GM12865 (cell line): Measurements from ENCODE around the gene IFRD1.

Experiments
- DNase-seq: peaks from one replicate; pipeline ENCODE4 v3.0.0; 2010; ENCODE audit warnings: low read depth
- H3K4me3 ChIP-seq: 2 replicates; pipeline ENCODE4 v1.5.1; 2011; ENCODE audit warnings: mild to moderate bottlenecking, low read depth, low read length, control low read depth
- CTCF ChIP-seq: IDR thresholded peaks from 2 replicates; pipeline ENCODE4 v1.5.1; 2011; ENCODE audit warnings: low read length, control low read depth, low read depth, inconsistent platforms; ENCODE audit not compliant: insufficient read depth; ENCODE audit errors: missing control alignments

The IFRD1 gene

GRCh38 chr7:112485766-112486165, 35.5 kb downstream of the IFRD1 start:
- TF ChIP-seq CTCF, result no peak
- no peak overlapping the region for H3K4me3 ChIP-seq
- no peak for DNase-seq

- no peak overlapping the region for H3K4me3 ChIP-seq
- no peak for TF ChIP-seq CTCF
- DNase-seq, result no peak
Observed at GRCh38 chr7:112487457-112488263, 37.4 kb downstream of the IFRD1 start.

GRCh38 chr7:112488264-112488552, 37.9 kb downstream of the IFRD1 start:
- TF ChIP-seq CTCF, result no peak
- H3K4me3 ChIP-seq, result no peak overlapping the region
- no peak for DNase-seq

- no peak for TF ChIP-seq CTCF
- DNase-seq, result no peak
- H3K4me3 ChIP-seq, result no peak overlapping the region
Observed at GRCh38 chr7:112492186-112492585, 41.9 kb downstream of the IFRD1 start.

GRCh38 chr7:112494656-112495055, 44.4 kb downstream of the IFRD1 start:
- TF ChIP-seq CTCF, result no peak
- no peak for DNase-seq
- H3K4me3 ChIP-seq, result no peak overlapping the region

GRCh38 chr7:112495156-112495788, 45.0 kb downstream of the IFRD1 start:
- no peak overlapping the region for H3K4me3 ChIP-seq
- no peak for DNase-seq
- no peak for TF ChIP-seq CTCF
